ENCODE data around the gene SUFU.

Gene SUFU

GRCh38 chr10:102596506-102596971 lies 92.8 kb downstream of the SUFU start:
- no peak for DNase-seq (ENCODE audit: low read depth in 2 of 2)

DNA sequence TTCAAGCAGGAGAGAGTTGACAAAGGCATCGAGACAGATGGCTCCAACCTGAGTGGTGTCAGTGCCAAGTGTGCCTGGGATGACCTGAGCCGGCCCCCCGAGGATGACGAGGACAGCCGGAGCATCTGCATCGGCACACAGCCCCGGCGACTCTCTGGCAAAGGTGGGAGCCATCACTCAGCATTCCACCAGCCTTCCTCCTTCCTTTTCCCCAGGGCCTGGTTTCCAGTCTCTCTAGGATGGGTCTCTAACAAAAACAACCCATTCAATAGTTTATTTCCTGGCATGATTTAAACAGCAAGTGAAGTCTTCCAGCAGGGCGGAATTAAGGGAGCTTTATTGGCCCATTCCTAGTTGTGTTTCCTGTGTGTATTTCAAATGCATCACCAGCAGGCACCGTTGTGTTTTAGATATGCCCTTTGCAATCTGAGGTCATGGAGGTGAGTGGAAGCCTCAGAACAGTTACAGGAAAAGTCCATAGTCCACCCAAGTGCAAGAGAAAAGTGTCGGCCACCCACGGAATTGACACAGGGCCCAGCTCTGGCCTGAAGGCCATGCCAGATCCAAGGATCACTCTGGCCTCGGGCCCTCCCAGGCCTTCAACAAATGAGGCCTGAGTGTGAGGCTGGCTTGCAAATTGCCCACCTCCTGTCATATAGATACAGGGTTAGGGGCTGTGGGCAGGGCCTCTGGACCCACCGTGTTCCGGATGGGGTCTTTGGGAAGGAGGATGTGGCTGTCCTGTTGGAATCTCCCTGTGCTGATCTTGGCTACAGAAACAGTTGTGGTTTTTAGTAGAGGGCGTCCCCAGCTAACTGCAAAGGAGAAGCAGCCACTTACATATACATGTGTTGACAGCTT lies 93.6 kb downstream of the SUFU start:
- DNase-seq (ENCODE audit: low read depth in 2 of 2): no peak

DNA sequence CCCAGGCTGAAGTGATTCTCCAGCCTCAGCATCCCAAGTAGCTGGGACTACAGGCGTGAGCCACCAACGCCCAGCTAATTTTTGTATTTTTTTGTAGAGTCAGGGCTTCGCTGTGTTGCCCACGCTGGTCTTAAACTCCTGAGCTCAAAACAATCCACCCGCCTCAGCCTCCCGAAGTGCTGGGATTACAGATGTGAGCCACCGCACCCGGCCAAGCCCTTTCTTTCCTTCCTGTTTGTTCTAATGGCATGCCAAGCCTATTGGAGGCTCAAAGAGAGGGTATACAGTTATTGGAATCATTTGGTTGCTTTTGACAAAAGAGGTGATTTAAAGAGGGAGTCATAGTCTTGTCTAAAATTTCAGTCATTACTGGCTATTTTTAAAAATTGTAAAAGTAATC lies 94.5 kb downstream of the SUFU start:
- no peak for DNase-seq (ENCODE audit: low read depth in 2 of 2)

- DNase-seq (ENCODE audit: low read depth in 2 of 2): no peak
These were observed 96.0 kb downstream of the SUFU start for GRCh38 chr10:102599565-102600327.

GRCh38 chr10:102600816-102601215 lies 97.0 kb downstream of the SUFU start:
- DNase-seq (ENCODE audit: low read depth in 2 of 2): no peak

GRCh38 chr10:102601639-102602038 lies 97.9 kb downstream of the SUFU start:
- DNase-seq (ENCODE audit: low read depth in 2 of 2): no peak

GRCh38 chr10:102602272-102603045 lies 98.7 kb downstream of the SUFU start:
- no peak for DNase-seq (ENCODE audit: low read depth in 2 of 2)

GRCh38 chr10:102603946-102604345 lies 100.2 kb downstream of the SUFU start:
- DNase-seq (ENCODE audit: low read depth in 2 of 2): no peak

GRCh38 chr10:102604439-102604841 lies 100.7 kb downstream of the SUFU start:
- DNase-seq (ENCODE audit: low read depth in 2 of 2): no peak

- DNase-seq (ENCODE audit: low read depth in 2 of 2): no peak
These were observed 101.9 kb downstream of the SUFU start for GRCh38 chr10:102605712-102606111.

GRCh38 chr10:102608487-102608886 lies 104.7 kb downstream of the SUFU start:
- DNase-seq (ENCODE audit: low read depth in 2 of 2): no peak

DNA sequence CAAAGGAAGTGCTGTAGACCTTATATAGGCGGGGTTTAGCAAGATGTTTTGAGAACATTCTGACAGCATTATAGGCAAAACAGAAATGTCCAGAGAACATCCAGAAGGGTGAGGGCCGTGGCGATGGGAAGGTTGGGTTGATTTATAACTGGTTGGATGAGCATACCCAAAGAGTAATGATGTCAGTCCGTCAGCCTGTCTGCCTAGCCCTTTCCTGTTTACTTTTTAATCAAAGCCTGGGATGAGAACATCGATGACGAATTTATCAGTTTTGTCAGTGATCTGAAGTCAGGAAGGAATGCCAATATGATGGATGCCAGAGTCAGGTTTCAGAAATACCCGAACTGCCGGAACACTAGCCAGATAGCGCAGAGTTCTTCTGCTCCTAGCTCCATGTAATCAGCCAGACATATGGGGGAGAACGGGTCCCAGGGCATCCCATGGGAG lies 106.7 kb downstream of the SUFU start:
- DNase-seq (ENCODE audit: low read depth in 2 of 2): no peak

- DNase-seq (ENCODE audit: low read depth in 2 of 2): no peak
These were observed 107.8 kb downstream of the SUFU start for GRCh38 chr10:102611514-102612087.

GRCh38 chr10:102612964-102613275 lies 109.1 kb downstream of the SUFU start:
- DNase-seq (ENCODE audit: low read depth in 2 of 2): peak; percentile 35 to 49

- no peak for DNase-seq (ENCODE audit: low read depth in 2 of 2)
These were observed 109.5 kb downstream of the SUFU start for GRCh38 chr10:102613286-102613685.

GRCh38 chr10:102613785-102614184 lies 110.0 kb downstream of the SUFU start:
- DNase-seq (ENCODE audit: low read depth in 2 of 2): no peak

DNA sequence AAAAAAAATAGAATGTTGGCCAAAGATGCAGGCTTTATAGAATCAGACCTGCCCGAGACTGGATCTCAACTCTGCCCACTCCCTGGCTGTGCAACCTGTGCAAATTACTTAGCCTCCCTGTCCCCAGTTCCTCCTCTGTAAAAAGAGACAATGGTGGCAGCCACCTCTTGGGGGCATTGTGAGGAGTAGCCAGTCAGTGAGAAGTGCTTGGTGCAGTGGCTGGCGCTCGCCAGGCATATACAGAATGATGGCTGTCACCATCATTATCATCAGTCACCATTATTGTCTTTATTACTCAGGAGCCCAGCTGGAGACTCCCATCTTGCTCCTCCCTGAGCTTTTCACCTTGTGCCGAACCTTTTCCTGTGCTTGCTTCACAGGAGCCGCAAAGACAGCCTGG lies 111.1 kb downstream of the SUFU start:
- DNase-seq (ENCODE audit: low read depth in 2 of 2): no peak

- no peak for DNase-seq (ENCODE audit: low read depth in 2 of 2)
These were observed 111.6 kb downstream of the SUFU start for GRCh38 chr10:102615361-102615760.

DNA sequence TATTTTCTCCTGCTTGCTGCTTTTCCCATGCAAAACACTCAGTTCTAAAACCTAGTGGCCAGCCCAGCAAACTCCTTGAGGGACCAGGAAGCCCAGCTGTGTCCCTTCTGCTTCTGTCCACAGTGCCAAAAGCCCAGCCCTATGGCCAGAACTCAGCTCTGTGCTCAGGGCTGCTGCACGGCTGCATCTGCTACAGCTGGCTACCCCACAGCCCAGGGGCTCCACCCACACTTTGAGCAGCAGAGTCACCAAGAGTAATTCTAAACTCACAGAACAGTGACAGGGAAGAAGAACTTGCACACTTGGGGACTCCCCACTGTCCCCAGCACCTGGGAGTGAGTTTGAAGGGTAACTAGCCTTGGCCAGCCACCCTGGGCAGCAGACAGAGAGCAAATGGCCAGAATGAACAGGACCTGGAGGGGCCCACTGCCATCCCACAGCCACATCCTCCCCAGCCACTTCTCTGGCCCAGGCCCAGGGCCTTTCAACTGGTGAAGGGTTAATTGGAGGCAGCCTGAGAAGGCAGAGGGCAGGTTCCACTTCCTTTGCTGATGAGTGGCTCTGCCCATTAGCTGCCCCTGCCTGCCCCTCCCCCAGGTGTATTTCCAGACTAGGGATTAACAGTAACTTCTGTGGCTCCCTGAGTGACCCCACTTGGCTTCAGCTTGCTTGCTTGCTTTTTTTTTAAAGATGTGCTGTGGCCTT lies 112.4 kb downstream of the SUFU start:
- DNase-seq (ENCODE audit: low read depth in 2 of 2): no peak

- no peak for DNase-seq (ENCODE audit: low read depth in 2 of 2)
These were observed 113.3 kb downstream of the SUFU start for GRCh38 chr10:102617041-102617440.

DNA sequence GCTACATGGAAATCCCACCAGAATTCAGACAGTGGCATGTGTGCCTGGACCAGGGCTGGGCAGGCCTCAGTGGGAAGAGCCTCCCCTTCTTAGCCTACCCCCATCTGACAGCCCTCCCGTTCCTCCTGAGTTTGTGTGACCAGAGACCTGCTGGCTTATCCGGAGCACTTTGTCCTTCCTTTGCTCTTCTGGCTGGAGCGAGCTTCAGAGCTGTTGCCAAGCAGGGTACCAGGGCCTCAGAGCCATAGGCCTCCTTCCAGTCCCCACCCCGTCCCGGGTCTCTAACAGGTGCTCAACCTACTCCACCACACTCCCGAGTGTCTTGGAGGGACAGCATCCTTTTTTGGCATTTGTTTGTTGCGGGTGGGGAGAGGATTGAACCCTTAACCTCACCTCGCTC lies 114.0 kb downstream of the SUFU start:
- DNase-seq (ENCODE audit: low read depth in 2 of 2): no peak

Measured in stimulated activated CD8-positive, alpha-beta memory T cell treated with anti-CD3 and anti-CD28 coated beads, Interleukin-15, amount 100 ng/mL, for 48 hours (primary cell).